ENCODE measurements around the gene LIN52.

The LIN52 gene, protein sequence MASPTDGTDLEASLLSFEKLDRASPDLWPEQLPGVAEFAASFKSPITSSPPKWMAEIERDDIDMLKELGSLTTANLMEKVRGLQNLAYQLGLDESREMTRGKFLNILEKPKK

DNA sequence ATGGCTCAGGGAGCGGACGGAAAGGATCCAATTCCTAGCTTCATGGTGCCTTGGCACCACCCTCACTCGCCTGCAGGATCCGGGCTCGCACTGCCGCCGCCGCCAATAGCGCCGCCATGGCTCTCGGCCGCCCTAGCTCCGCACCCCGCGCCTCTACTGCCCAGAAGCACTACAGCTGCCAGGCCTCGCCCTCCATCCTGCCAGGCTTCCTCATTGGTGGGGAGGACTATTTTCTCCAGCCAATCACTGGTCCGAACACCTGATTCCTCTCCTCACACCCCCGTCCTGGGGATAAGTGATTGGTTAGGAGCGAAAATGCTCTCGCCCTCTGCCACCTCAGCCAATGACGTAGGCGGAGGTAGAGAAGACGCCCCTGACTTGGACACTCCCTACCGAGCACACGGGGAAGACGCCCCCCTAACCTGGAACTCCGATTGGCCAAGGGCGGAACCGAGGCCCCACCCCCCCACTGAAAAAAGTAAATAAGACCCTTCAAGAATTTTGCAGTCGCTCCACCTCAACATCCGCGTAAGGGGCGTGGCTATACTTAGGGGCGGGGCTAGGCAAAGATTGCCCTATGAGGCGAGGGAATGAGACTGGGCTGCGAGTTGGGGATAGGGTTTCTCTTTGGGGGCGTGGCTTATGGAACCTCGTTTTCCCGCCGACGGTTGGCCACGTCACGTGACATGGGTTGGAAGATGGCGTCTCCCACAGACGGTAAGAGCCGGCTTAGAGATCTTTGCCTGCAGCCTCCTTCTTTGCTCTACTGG lies at the start of gene LIN52, which contains the start of gene ALDH6A1:
LIN52 (plus strand) TSS at position 680 of the 770 bp plus-strand sequence; CDS start at position 699, 19 bp downstream.
ALDH6A1 (minus strand) TSS at position 177 of the 770 bp plus-strand sequence; CDS start at position 118, 59 bp downstream.
- peak; percentile 100 for FAIRE-seq

GRCh38 chr14:74035556-74035955 lies 49.2 kb upstream of the LIN52 start:
- FAIRE-seq (peak; percentile 66), DNase-seq (ENCODE audit: insufficient read length, low spot score) (no peak)

More for the DNA sequence above, at the start of gene LIN52, which contains the start of gene ALDH6A1:
- DNase-seq (ENCODE audit: insufficient read length, low spot score) = peak; percentile 100

DNA sequence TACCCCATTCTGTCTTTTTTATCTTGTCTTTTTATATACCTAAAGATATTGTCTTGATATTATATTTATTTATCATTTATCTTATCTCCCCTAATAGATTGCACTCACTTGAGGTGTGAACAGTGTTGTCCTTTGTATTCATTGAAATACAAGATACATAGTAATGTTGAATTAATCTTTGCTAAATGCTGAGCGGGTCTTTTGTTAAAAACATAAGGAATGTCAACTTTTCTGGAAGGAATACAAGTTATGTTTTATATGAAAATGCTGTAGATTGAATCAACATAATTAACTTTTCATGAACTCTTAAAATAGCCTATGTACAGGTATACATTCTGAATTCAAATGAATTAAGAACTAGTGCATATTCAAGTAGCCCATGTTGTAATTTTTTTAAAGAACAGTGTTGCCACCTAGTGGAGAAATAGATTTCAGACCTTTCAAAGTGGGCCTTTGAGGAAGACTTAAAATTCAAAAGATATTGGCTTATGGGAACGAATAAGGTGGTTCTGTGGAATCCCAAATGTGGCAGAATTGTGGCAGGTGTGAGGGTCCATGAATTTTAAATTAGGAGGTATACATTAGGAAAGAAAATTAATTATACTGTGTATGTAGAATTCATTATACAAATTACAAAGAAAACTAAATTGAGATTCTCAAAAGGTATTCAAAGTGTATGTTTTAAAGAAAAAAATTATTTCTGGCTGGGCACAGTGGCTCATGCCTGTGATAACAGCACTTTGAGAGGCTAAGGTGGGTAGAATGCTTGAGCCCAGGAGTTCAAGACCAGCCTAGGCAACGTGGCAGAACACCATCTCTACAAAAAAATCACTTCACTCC lies 46.5 kb upstream of the LIN52 start:
- DNase-seq (ENCODE audit: insufficient read length, low spot score) (peak; percentile 81), FAIRE-seq (no peak)

DNA sequence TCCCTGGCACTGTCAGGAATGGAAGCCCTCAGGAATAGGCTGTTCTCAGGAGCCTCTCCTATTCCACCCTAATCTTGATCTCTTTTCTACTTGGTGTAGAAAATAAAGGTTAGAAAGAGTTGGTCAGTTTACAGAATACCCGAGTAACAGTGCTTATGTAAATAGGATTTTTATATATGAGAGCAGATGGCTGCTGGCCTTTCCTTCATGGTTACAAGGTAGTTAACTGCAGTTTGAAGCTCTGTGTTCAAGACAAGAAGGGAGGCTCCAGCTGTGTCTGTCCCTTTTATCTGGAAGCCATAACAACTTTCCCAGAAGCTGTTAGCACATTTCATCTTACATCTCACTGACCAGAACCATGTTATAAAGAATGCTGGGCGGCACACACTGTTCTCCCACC lies 42.5 kb upstream of the LIN52 start:
- FAIRE-seq (peak; percentile 4), DNase-seq (ENCODE audit: insufficient read length, low spot score) (no peak)

DNA sequence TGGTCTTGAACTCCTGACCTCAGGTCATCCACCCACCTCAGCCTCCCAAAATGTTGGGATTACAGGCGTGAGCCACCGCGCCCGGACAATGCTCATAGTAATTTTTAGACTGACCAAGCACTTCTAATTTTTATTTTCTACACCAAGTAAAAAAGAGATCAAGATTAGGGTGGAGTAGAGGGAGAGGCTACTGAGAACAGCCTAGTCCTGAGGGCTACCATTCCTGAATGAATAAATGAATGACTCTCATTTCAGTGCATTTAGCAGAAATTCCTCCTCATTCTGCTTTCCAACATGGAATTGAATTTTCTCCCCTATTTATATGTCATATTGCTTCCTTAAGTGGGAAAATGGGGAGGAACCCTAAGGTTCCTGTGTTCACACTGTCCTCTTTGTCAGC lies 39.2 kb upstream of the LIN52 start:
- no peak for DNase-seq (ENCODE audit: insufficient read length, low spot score)
- no peak for FAIRE-seq

DNA sequence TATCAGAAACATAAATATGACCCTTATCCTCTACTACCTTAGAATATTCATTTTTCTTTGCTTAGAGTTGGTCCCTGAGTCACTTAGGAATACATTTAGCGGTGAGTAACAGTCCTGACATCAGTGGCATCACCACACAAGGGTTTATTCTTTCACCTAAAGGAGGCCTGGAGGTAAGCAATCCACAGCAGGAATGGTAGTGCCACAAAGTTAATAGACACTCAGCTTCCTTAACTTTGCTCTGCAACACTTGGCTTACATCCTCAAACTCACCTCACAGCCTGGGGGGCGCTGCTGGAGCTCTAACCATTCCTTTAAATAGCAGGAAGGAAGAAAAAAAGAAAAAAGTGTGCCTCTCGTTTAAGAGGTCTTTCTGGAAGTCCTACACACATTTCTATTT lies 36.5 kb upstream of the LIN52 start:
- FAIRE-seq = peak; percentile 44

GRCh38 chr14:74049876-74050495 lies 34.8 kb upstream of the LIN52 start:
- no peak for DNase-seq (ENCODE audit: insufficient read length, low spot score)

More for the DNA sequence above, 36.5 kb upstream of the LIN52 start:
- DNase-seq (ENCODE audit: insufficient read length, low spot score) = no peak

GRCh38 chr14:74062809-74063150 lies 22.0 kb upstream of the LIN52 start:
- peak; percentile 20 for FAIRE-seq
- no peak for DNase-seq (ENCODE audit: insufficient read length, low spot score)

More at GRCh38 chr14:74049876-74050495, 34.8 kb upstream of the LIN52 start:
- FAIRE-seq = peak; percentile 33

DNA sequence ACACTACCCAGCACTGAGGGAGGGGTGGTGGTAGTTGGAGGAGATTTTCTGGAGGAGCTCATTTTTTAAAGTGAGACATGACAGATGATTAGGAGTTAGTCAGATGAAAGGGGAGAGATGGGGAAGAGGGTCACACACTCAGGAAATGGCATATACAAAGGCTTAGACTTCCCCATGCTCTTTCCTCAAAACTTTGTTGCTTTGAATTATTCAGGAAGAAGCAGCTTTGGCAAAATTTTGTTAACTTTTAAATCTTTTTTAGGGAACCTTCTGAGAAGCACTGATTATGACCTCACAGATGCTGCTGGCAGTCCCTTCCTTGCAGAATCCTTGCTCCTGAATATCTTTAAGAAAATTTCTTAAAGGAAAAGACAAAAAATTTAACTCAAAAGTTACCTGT lies 20.3 kb upstream of the LIN52 start:
- DNase-seq (ENCODE audit: insufficient read length, low spot score) (no peak), FAIRE-seq (no peak)

DNA sequence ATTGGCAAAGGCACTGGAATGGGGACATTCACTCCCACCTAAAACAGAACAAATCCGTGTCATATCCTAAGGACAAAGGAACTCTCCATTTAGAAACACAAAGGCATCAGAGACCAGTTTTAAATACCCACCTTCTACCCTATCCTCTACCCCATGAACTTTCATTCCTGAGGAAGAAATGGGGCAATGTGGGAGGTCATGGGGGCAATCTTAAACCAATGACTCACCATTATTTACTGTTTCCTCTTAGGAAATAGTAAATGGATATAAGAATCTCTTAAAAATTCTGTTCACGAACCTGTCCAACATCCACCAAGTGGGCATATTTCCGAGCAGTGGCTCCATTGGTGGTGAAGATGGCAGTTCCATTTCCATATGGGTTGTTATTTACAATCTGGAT lies 19.9 kb upstream of the LIN52 start:
- peak; percentile 40 for FAIRE-seq
- no peak for DNase-seq (ENCODE audit: insufficient read length, low spot score)

DNA sequence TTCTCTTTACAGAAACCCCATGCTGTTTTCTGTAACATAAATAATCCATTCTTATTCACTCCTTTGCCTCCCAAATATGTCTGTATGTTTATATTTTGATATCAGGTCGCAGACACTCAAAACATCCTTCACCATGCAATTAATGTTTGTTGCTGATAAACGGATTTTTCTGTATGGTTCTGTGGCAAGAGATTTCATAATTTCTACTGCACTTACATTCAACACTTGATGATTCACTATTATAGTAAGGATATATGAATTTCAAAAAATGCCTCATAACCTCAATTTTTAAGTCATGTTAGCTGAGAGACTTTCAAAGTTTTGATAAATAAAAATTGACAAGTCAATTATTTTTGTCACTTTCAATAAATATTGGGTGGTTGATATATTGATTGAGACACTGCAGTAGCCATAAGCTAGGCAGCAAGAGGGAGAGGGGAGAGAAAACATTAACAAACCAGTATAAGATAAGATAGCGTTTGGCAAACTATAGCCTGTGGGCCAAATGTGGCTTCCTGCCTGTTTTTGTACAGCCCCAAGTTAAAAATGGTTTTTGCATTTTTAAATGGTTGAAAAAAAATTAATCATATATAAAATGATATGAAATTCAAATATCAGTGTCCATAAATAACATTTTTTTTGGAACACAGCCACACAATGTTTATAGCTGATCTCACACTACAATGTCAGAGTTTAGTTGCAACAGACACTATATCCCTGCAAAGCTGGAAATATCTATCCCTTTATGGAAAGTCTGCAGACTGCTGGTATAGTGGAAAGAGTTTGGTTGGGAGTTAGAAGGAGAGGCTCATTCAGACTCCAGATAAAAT lies 18.8 kb upstream of the LIN52 start:
- FAIRE-seq = no peak
- no peak for DNase-seq (ENCODE audit: insufficient read length, low spot score)

DNA sequence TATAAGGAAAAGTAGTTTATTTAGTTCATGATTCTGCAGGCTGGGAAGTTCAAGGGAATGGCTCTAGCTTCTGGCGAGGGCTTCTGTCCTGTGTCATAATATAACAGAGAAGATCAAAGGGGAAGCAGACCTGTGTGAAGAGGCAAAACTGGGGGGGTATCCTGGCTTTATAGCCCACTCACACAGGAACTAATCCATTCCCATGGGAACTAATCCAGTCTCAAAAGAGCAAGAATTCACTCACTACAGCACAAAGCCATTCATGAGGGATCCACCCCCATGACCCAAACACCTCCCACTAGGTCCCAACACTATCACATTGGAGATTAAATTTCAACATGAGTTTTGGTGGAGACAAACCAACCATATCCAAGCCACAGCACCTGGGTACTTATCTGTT lies 7.4 kb upstream of the LIN52 start:
- no peak for DNase-seq (ENCODE audit: insufficient read length, low spot score)
- peak; percentile 80 for FAIRE-seq

GRCh38 chr14:74080820-74081460 lies 3.8 kb upstream of the LIN52 start:
- FAIRE-seq (no peak), DNase-seq (ENCODE audit: insufficient read length, low spot score) (no peak)

GRCh38 chr14:74081491-74081890 lies 3.3 kb upstream of the LIN52 start:
- DNase-seq (ENCODE audit: insufficient read length, low spot score) (no peak), FAIRE-seq (no peak)

DNA sequence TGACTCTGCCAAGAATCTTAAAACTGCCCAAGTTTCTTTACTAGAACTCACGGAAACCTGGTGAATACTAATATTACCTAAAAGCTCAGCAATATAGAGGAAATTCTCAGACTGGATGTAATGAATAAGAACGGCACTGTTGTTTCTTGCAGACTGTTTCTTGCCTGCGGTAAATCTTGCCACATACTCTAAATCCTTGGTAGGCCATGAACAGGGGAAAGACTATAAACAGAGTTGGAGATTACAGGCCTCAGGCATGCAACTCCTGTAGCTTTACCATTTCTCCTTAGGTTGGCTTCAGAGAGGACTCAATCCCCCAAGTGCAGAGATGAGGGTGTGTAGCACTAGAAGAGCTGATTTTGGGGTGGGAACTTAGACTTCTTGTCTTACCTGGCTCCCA lies 1.6 kb upstream of the LIN52 start:
- FAIRE-seq (peak; percentile 38), DNase-seq (ENCODE audit: insufficient read length, low spot score) (no peak)

DNA sequence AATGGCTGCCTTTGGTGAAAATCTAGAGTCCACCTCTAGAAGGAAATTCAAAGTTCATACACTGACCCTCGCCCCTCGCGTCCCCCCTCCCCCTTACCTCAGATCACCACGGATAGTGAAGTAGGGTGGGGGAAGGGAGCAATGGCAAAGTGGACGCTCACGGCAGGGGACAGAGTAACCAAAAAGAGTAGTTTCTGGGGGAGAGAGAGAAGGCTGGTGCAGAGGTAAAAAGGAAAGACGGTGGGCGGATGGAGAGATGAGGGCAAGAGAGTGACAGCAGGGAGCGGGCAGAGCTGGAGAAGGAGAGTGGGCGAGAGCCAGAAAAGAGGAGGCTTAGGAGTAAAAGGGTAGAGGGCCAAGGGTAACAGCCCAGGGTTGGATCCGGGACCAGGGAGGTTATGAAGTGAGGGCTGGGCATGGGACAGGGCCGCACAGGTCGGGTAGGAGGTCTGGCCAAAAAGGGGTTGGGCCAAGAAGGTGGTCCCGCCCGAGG lies 926 bp upstream of the LIN52 start:
- DNase-seq (ENCODE audit: insufficient read length, low spot score) (no peak), FAIRE-seq (peak; percentile 20)

DNA sequence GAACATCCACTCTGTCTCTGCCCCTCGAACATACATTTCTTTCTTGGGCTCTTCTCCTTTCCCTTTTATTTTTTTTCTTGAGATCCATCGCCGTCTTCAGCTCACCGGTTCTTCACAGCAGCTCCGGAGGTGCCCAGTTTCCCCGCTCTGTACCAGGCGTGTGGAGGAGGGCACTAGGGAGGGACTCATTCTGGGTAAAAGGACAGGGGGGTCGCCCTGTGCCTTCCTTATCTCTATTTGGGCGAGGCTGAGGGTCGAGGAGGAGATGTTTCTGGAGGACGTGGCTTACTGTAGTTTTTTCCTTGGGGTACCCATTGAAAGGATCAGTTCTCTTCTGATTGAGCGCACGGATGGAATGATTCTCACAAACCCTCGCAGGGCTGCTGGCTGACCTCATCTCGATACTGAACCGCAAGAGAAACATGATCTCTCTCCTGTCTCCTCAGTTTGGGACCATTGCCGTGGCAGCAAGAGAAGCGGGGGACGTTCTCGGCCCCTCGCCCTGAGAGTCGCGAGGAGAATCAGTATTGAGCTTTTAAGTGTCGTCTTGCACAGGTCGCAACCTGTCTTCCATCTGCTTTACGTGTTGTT lies 386 bp downstream of the LIN52 start:
- DNase-seq (ENCODE audit: insufficient read length, low spot score) (peak; percentile 65), FAIRE-seq (peak; percentile 62)

- FAIRE-seq = no peak
- no peak for DNase-seq (ENCODE audit: insufficient read length, low spot score)
These were observed 1.1 kb downstream of the LIN52 start for GRCh38 chr14:74085828-74086227.

Data from HTR-8/SVneo (cell line).